ENCODE measurements around the gene SMOC1.
A peak's percentile ranks its signal among the peaks of the same experiment; 100 is the strongest.

SMOC1 gene

GRCh38 chr14:70013271-70013873 lies 134.2 kb downstream of the SMOC1 start:
- DNase-seq = no peak

- DNase-seq = no peak
Observed at GRCh38 chr14:70014406-70015095, 135.3 kb downstream of the SMOC1 start.

- no peak for DNase-seq
Observed at GRCh38 chr14:70018230-70018629, 139.0 kb downstream of the SMOC1 start.

- no peak for DNase-seq
Observed at GRCh38 chr14:70018713-70019211, 139.5 kb downstream of the SMOC1 start.

GRCh38 chr14:70019695-70020094 lies 140.5 kb downstream of the SMOC1 start:
- DNase-seq = no peak

GRCh38 chr14:70020352-70021170 lies 141.3 kb downstream of the SMOC1 start:
- no peak for DNase-seq

- DNase-seq = no peak
Observed at GRCh38 chr14:70021548-70022220, 142.5 kb downstream of the SMOC1 start.

- DNase-seq = no peak
Observed at GRCh38 chr14:70022771-70023445, 143.7 kb downstream of the SMOC1 start.

- no peak for DNase-seq
Observed at GRCh38 chr14:70023871-70024270, 144.7 kb downstream of the SMOC1 start.

GRCh38 chr14:70027785-70028428 lies 148.7 kb downstream of the SMOC1 start:
- DNase-seq = no peak

- DNase-seq = no peak
Observed at GRCh38 chr14:70029296-70030132, 150.3 kb downstream of the SMOC1 start.

GRCh38 chr14:70032016-70032415 lies 152.8 kb downstream of the SMOC1 start:
- no peak for DNase-seq

- no peak for DNase-seq
Observed at GRCh38 chr14:70032447-70032846, 153.2 kb downstream of the SMOC1 start.

GRCh38 chr14:70033116-70033515 lies 153.9 kb downstream of the SMOC1 start:
- no peak for DNase-seq

- no peak for DNase-seq
Observed at GRCh38 chr14:70033561-70033960, 154.3 kb downstream of the SMOC1 start.

- DNase-seq = no peak
Observed at GRCh38 chr14:70034257-70034656, 155.0 kb downstream of the SMOC1 start.

GRCh38 chr14:70036665-70037064 lies 157.4 kb downstream of the SMOC1 start:
- no peak for DNase-seq

GRCh38 chr14:70043001-70043400 lies 163.8 kb downstream of the SMOC1 start:
- DNase-seq = no peak

GRCh38 chr14:70045310-70045709 lies 166.1 kb downstream of the SMOC1 start:
- no peak for DNase-seq

GRCh38 chr14:70045844-70046535 lies 166.8 kb downstream of the SMOC1 start:
- DNase-seq = peak; percentile 65

All from kidney glomerular epithelial cell (primary cell).